Activated naive CD4-positive, alpha-beta T cell treated with anti-CD3 and anti-CD28 coated beads, Interleukin-2, amount 10 ng/mL, durations not matched to agents 7 days and 5 days (primary cell): ENCODE results near the gene SNRNP25.
"Not testable (repeated sequence)": the region's sequence is repeated elsewhere in the genome, so short reads cannot be mapped to it uniquely, and the experiment has no call there.

Source experiments
- CTCF ChIA-PET: fragments of 350-600 bp; sonication (Branson Sonifier 250); formaldehyde crosslinking; loops from one replicate; lab custom pipeline; 2021; ENCODE audit warnings: antibody characterized with exemption; lab: Charles Lee
- DNase-seq: peaks from one replicate; pipeline ENCODE4 v3.0.0-alpha.2; 2020
- H3K27ac Mint-ChIP-seq: one replicate; pipeline ENCODE4 v1.8.0; 2021; ENCODE audit warnings: mild to moderate bottlenecking, moderate library complexity, mixed read lengths
- H3K27me3 Mint-ChIP-seq: one replicate; pipeline ENCODE4 v1.8.0; 2021; ENCODE audit warnings: mild to moderate bottlenecking, mixed read lengths
- H3K36me3 Mint-ChIP-seq: one replicate; pipeline ENCODE4 v1.8.0; 2021; ENCODE audit warnings: mixed read lengths
- H3K4me1 Mint-ChIP-seq: one replicate; pipeline ENCODE4 v1.8.0; 2021; ENCODE audit warnings: mixed read lengths
- H3K4me3 Mint-ChIP-seq: one replicate; pipeline ENCODE4 v1.8.0; 2021; ENCODE audit warnings: mild to moderate bottlenecking, moderate library complexity, mixed read lengths
- H3K9me3 Mint-ChIP-seq: one replicate; pipeline ENCODE4 v1.8.0; 2021; ENCODE audit warnings: mixed read lengths

The SNRNP25 gene

GRCh38 chr16:35678-36305 is 17.8 kb upstream of the SNRNP25 start:
- H3K9me3 Mint-ChIP-seq, result no peaks in the 10 kb centered on the region
- peaks cover 33% of the 10 kb centered on the region for H3K4me1 Mint-ChIP-seq
- no peaks in the 10 kb centered on the region for H3K27me3 Mint-ChIP-seq
- CTCF ChIA-PET, result no interaction called here
- no peak for DNase-seq
- H3K4me3 Mint-ChIP-seq, result no peak overlapping the region
- peaks cover 7% of the 10 kb centered on the region for H3K36me3 Mint-ChIP-seq
- H3K27ac Mint-ChIP-seq, result peak overlapping the region; percentile 2

GRCh38 chr16:36336-36984 is 17.2 kb upstream of the SNRNP25 start:
- DNase-seq, result no peak
- Mint-ChIP-seq H3K4me1 (peaks cover 38% of the 10 kb centered on the region), H3K27me3 (no peaks in the 10 kb centered on the region), H3K36me3 (peaks cover 7% of the 10 kb centered on the region), H3K4me3 (no peak overlapping the region), H3K9me3 (no peaks in the 10 kb centered on the region), H3K27ac (no peak overlapping the region)
- CTCF ChIA-PET, result no interaction called here

GRCh38 chr16:37511-37910 is 16.1 kb upstream of the SNRNP25 start:
- Mint-ChIP-seq H3K27me3 (no peaks in the 10 kb centered on the region), H3K36me3 (peaks cover 13% of the 10 kb centered on the region), H3K27ac (no peak overlapping the region), H3K9me3 (no peaks in the 10 kb centered on the region), H3K4me3 (no peak overlapping the region), H3K4me1 (peaks cover 47% of the 10 kb centered on the region)
- CTCF ChIA-PET, result interaction anchor here (0.7 kb wide), 1 partner anchor 29 kb away, joined by 3 read pairs; no protein-coding TSS in a partner anchor
- no peak for DNase-seq

GRCh38 chr16:38206-38605 is 15.4 kb upstream of the SNRNP25 start:
- not testable (repeated sequence) for H3K9me3 Mint-ChIP-seq, DNase-seq, H3K4me3 Mint-ChIP-seq, H3K27me3 Mint-ChIP-seq
- CTCF ChIA-PET, result interaction anchor here (0.7 kb wide), 1 partner anchor 542 kb away, joined by 3 read pairs; no protein-coding TSS in a partner anchor
- Mint-ChIP-seq H3K27ac (peak overlapping the region; percentile 69), H3K36me3 (peaks cover 20% of the 10 kb centered on the region), H3K4me1 (peaks cover 54% of the 10 kb centered on the region)

- peak overlapping the region; percentile 82 for H3K27ac Mint-ChIP-seq
- peaks cover 27% of the 10 kb centered on the region for H3K36me3 Mint-ChIP-seq
- H3K4me1 Mint-ChIP-seq, result peaks cover 59% of the 10 kb centered on the region
- peak; percentile 83 for DNase-seq
- CTCF ChIA-PET, result interaction anchor here (0.7 kb wide), 1 partner anchor 541 kb away, joined by 3 read pairs; no protein-coding TSS in a partner anchor
- H3K27me3 Mint-ChIP-seq, result no peaks in the 10 kb centered on the region
- no peak overlapping the region for H3K4me3 Mint-ChIP-seq
- no peaks in the 10 kb centered on the region for H3K9me3 Mint-ChIP-seq
Measured at GRCh38 chr16:38941-39892, 14.4 kb upstream of the SNRNP25 start.

GRCh38 chr16:41439-42068 is 12.1 kb upstream of the SNRNP25 start:
- Mint-ChIP-seq H3K9me3 (no peaks in the 10 kb centered on the region), H3K27me3 (no peaks in the 10 kb centered on the region), H3K27ac (no peak overlapping the region), H3K36me3 (peaks cover 47% of the 10 kb centered on the region), H3K4me1 (peaks cover 52% of the 10 kb centered on the region), H3K4me3 (no peak overlapping the region)
- DNase-seq, result no peak
- CTCF ChIA-PET, result no interaction called here

- peaks cover 52% of the 10 kb centered on the region for H3K4me1 Mint-ChIP-seq
- H3K4me3 Mint-ChIP-seq, result no peak overlapping the region
- CTCF ChIA-PET, result no interaction called here
- H3K27ac Mint-ChIP-seq, result no peak overlapping the region
- H3K36me3 Mint-ChIP-seq, result peaks cover 48% of the 10 kb centered on the region
- H3K27me3 Mint-ChIP-seq, result no peaks in the 10 kb centered on the region
- H3K9me3 Mint-ChIP-seq, result no peaks in the 10 kb centered on the region
- DNase-seq, result no peak
Measured at GRCh38 chr16:42069-42457, 11.6 kb upstream of the SNRNP25 start.

- H3K36me3 Mint-ChIP-seq, result peaks cover 52% of the 10 kb centered on the region
- no peak for DNase-seq
- H3K4me1 Mint-ChIP-seq, result peaks cover 52% of the 10 kb centered on the region
- H3K27me3 Mint-ChIP-seq, result no peaks in the 10 kb centered on the region
- CTCF ChIA-PET, result interaction anchor here (1.0 to 1.8 kb wide), 2 partner anchors 23 to 54 kb away, joined by 3 to 4 read pairs; no protein-coding TSS in a partner anchor
- H3K9me3 Mint-ChIP-seq, result no peaks in the 10 kb centered on the region
- no peak overlapping the region for H3K4me3 Mint-ChIP-seq
- no peak overlapping the region for H3K27ac Mint-ChIP-seq
Measured at GRCh38 chr16:42691-43090, 10.9 kb upstream of the SNRNP25 start.

GRCh38 chr16:43294-43693 is 10.3 kb upstream of the SNRNP25 start:
- Mint-ChIP-seq H3K4me3 (no peak overlapping the region), H3K4me1 (peaks cover 50% of the 10 kb centered on the region), H3K36me3 (peaks cover 56% of the 10 kb centered on the region), H3K27ac (no peak overlapping the region), H3K9me3 (no peaks in the 10 kb centered on the region), H3K27me3 (no peaks in the 10 kb centered on the region)
- CTCF ChIA-PET, result interaction anchor here (1.0 to 1.8 kb wide), 2 partner anchors 22 to 54 kb away, joined by 3 to 4 read pairs; no protein-coding TSS in a partner anchor
- no peak for DNase-seq

- Mint-ChIP-seq H3K9me3 (no peaks in the 10 kb centered on the region), H3K27me3 (no peaks in the 10 kb centered on the region), H3K27ac (no peak overlapping the region), H3K4me1 (peaks cover 36% of the 10 kb centered on the region), H3K4me3 (no peak overlapping the region), H3K36me3 (peaks cover 53% of the 10 kb centered on the region)
- CTCF ChIA-PET, result interaction anchor here (1.3 kb wide), 1 partner anchor 51 kb away, joined by 3 read pairs; no protein-coding TSS in a partner anchor
- no peak for DNase-seq
Measured at GRCh38 chr16:44655-45054, 9.0 kb upstream of the SNRNP25 start.

- peaks cover 57% of the 10 kb centered on the region for H3K36me3 Mint-ChIP-seq
- H3K4me1 Mint-ChIP-seq, result peaks cover 35% of the 10 kb centered on the region
- no peaks in the 10 kb centered on the region for H3K9me3 Mint-ChIP-seq
- no peaks in the 10 kb centered on the region for H3K27me3 Mint-ChIP-seq
- H3K4me3 Mint-ChIP-seq, result no peak overlapping the region
- CTCF ChIA-PET, result no interaction called here
- no peak for DNase-seq
- H3K27ac Mint-ChIP-seq, result no peak overlapping the region
Measured at GRCh38 chr16:45454-45853, 8.2 kb upstream of the SNRNP25 start.

- Mint-ChIP-seq H3K4me1 (peaks cover 40% of the 10 kb centered on the region), H3K36me3 (peaks cover 68% of the 10 kb centered on the region)
- not testable (repeated sequence) for H3K27me3 Mint-ChIP-seq, H3K27ac Mint-ChIP-seq, H3K9me3 Mint-ChIP-seq, DNase-seq, H3K4me3 Mint-ChIP-seq
- CTCF ChIA-PET, result interaction anchor here (0.8 kb wide), 1 partner anchor 51 kb away, joined by 3 read pairs; no protein-coding TSS in a partner anchor
Measured at GRCh38 chr16:46510-46909, 7.1 kb upstream of the SNRNP25 start.

- Mint-ChIP-seq H3K4me3 (no peak overlapping the region), H3K27ac (no peak overlapping the region), H3K9me3 (no peaks in the 10 kb centered on the region), H3K27me3 (no peaks in the 10 kb centered on the region), H3K36me3 (peaks cover 64% of the 10 kb centered on the region), H3K4me1 (peaks cover 38% of the 10 kb centered on the region)
- DNase-seq, result no peak
- CTCF ChIA-PET, result interaction anchor here (0.8 kb wide), 1 partner anchor 50 kb away, joined by 3 read pairs; no protein-coding TSS in a partner anchor
Measured at GRCh38 chr16:47234-47633, 6.4 kb upstream of the SNRNP25 start.
